HG03097 (cell line): ENCODE measurements around the gene TRIM8.
"Not testable (repeated sequence)": the region's sequence is repeated elsewhere in the genome, so short reads cannot be mapped to it uniquely, and the experiment has no call there.

Experiments
- ATAC-seq: cut with Tn5 transposase; IDR thresholded peaks from one replicate; pipeline ENCODE4 v1.9.1; 2021; ENCODE audit not compliant: unreplicated experiment, low FRiP score

TRIM8 gene

DNA sequence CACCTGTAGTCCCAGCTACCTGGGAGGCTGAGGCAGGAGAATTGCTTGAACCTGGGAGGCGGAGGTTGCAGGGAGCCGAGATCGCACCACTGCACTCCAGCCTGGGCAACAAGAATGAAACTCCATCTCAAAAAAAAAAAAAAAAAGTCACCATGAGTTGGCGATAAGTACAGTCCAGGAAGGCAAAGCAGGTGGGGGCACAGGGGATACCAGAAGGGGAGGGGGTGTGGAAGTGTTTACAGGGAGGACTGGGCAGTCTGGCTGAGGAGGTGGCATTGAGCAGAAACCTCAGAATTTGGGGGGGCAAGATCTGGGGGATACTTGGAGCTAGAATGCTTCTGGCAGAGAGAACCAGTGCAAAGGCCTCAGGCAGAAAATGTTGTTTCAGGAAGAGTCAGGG lies 23.1 kb downstream of the TRIM8 start:
- ATAC-seq = not testable (repeated sequence)

DNA sequence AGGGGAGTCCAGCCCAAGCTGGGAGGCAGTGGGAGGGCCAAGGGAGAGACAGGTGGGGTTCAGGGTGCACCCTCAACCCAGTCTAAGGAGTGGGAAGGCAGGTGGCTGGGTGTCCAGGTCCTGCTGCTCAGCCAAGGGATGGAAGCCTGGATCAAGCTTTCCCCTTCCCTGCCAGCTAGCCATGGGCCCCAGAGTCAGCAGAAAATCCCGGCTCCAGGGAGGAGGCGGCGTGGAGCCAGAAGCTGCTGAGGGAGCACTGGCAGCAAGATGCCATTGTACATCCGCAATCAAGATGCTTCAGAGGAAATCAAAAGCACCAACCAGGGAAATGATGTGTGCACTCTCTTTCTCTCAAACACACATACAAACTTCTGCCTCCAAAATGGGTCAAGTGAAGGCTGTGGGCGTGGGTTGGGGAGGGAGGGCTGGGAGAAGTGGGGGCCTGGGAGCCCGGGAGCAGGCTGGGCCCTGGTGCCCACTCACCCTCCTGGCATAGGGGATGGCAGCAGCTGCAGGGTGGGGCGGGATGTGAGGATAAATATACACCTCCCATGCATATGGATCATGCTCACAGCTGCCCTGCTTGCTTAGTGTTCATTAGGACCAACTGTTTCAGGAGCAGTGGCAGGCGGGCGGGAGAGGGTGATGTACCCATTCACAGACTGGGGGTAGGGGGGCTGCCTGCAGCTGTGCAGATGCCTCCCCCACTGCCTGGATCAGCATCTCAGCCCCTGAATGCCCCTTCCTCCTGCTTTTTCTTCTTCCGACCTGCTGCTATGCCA lies 24.2 kb downstream of the TRIM8 start:
- no peak for ATAC-seq

DNA sequence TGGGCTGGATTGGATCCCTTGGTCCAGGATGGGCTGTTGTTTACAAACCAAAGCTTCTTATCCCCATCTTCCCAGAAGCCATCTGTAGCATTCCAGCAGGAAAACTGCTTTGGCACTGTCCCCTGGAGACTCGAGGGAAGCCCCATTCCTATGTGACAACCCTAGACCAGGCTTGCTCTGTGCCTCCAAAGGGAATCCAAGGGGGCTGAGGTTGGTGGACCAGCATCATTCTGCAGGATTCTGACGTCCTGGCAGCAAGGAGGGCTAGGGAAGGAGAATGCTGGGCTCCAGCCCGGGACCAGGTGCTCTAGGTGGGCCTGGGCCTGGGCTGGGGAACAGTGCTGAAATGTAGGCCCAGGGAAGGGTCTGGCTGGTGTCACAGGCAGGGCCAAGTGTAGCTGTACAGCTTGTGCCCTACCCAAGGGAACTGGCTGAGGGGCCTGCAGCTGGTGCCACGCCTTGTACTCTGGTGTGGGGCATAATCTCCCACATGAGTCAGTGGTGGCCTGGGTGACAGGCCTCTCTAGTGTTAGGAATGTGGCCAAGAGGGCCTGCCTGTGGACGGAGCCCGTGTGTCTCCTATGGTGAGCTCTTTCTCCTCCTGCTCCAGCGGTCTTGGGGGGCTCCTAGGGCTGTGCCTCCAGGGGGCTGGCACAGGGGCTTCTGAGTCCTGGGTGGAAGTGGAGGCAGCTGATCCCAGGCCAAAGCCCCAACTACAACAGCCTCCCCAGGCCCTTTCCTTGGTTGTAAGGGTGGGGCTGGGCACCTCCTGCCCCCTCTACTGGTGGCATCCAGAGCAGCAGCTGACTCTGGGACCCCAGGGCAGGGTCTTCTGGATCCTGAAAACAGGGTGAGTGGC lies 25.2 kb downstream of the TRIM8 start:
- ATAC-seq = no peak

DNA sequence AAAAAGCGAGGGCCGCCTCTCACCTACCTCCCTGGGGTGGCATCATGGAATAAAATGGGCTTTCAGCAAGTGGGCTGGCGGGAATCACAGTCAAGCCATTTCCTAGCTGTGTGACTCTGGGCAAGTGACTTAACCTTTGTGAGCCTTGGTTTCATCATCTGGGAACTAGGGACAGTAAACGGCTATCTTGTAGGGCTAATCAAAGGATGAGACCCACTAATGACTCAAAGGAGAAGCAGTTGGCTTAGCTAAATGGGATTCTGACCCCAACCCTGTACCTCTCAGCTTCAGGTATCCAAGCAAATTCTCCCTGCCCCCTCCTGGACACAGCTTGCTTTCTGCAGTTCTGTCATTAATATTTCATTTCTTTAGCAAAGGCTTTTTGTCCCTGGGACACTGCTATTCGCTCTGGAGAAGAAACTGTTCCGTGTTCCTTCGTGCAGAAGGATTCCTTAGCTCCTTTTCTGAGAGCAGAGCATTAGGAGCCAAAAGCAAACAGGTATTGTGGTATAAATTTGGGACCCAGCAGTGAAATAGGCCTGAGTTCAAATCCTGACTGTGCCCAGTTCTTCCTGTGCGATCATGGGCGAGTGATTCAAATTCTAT lies 25.9 kb downstream of the TRIM8 start:
- no peak for ATAC-seq

DNA sequence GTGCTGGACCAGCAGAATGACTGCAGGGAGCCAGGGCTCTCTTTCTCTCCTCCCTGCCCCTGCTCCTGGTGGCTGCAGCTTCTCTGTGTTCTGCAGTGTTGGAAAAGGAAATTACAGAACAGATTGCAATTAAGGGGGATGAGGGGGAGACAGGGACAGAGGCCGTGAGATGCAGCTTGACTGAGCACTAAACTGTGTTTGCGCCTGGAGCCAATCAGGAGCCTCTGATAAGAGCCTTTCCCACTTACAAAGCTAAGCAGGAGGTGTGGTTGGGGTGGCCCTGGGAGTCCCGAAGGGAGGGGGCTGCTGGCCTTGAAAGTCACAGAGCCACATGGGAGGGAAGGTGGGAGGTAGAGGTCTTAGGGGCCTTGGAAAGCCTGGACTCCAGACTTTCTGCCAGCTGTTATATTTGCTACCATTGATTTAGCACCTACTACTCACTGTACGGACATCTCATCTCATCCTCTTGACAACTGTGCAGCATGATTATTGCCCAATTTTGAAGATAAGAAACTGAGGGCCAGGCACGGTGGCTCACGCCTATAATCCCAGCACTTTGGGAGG lies 26.7 kb downstream of the TRIM8 start:
- ATAC-seq = no peak

DNA sequence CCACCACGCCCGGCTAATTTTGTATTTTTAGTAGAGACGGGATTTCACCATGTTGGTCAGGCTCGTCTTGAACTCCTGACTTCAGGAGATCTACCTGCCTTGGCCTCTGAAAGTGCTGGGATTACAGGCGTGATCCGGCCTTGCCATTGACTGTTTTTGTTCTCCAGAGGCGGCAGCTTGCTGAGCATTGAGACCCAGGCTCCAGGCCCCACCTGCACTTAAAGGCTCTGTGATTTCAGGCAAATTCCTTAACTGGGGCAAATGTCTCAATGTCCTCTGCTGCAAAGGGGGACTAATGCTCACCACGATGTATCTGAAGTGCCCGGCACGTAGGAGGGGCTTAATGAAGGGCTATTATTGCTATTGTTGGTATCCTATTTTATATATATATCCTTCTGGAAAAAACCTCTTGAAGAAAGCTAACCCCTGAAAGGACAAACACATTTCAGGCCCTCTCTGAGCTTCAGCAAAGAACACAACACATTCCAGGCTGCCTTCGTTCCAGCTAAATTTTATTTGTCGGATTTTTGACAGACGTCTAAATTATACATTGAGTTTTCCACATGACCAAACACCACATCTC lies 29.0 kb downstream of the TRIM8 start:
- no peak for ATAC-seq

DNA sequence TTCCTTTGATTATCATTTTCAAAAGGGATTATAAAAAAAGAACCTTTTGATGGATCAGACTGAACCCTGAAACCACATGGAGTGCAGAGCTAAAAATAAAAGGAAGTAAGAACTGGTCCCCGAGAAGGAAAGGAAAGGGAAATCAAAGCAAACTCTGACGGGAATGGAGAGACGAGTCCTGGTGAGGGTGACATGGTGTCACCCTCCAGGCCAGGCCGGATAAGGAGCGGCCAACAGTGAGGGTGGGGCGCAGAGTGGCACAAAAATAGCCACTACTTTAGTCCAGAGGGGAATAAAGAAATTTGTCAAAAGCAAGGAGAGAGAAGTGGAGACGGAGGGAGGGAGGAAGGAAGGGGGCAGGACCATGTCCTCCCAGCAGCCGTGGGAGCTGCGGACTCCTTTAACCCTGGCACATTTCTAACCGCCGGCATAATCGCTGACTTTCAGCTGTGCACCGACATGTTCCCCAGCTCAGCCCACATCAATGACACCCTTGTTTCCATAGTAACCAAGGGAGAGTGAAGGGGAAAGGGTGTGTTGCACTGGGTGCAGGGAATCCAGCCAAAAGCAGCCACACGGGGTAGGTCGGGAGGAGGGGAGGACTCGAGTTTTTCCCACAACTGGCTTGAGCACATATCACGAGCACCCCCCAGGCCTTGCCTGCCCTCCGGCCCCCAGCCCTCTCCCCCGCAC lies 29.7 kb downstream of the TRIM8 start:
- no peak for ATAC-seq

DNA sequence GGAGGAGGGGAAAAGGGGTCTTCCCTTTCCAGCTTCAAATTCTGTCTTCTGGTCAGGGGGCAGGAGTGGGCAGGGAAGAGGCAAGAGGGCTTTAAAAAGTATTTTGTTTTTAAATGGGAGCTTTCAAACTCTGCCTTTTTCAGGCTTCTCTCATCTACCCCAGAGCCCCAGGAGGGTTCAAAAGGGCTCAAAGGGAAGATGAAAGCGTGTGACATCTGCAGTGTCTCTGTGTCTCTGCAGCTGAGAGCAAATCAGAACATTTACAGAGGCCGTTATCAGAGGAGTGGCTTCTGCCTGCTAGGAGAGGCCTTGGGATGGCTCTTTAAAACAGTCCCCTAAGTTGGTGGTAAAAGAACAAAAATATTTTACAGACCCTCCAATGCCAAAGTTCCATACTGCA lies 30.3 kb downstream of the TRIM8 start:
- no peak for ATAC-seq

DNA sequence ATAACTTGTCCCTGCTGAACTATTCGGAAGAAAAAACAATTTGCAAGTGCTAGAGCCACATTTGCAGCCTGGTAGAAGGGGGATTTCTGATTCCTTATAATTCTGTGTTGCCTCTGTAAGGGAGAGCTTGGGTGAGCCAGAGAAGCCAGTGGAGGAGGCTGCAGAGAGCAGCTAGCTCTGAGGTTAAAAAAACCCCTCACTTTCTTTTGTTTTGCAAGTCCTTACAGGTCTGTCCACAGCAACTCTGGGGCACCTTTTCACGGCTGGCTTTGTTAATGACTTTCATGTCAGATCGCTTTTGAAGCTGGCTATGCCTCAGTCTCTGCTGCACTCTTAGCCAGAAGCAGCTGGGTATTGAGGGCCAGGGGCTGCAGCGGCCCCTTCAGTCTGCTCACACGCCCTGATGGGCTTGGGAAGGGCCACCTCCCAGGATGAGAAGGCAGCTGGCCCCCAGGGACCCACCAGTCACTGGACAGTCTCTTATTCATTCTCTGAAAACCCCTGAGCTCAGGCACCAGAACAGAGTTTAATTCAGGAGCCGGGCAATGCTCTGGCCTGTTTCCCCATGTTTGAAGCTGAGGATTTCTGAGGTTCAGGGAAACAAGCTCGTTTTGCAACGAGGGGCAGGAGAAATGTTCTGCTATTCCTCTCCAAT lies 30.9 kb downstream of the TRIM8 start:
- ATAC-seq = no peak

DNA sequence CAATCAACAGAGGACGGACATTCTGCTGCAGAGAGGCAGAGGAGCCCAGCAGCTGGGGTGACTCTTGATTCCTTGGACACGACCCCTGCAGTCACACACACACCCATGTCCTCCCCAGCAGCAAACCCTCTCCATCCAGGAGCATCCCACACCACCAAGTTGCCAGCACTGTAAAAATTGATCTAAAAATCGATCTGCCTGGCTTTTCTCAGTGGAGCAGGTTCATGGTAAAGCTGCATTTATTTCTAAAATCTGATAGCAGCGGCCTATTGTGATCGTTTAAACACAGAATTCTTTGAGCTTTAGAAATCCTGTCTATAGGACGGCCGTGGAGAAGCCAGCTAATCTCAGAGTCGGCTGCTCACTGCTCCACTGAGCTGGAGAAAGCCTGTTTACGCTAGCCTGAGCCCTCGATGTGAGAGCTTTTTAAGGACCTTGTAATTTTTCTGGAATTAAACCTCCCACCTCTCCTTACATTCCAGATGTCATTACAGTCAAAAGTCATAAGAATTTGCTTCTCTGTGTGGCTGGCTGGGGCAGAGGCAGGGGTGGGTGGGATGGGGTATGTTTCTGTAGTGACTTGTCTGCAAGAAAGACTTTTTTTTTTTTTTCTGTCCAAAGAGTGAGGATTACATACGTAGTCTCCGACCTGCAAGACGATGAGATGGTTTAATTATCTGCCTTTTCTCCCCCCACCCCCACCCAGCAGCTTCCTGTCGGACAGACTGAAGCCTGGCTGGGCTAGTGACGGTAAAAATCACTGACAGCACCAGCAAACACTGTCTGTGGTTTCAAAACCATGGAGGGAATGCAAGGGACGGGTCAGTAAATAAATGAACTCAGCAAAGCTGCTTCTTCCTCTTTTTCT lies 31.6 kb downstream of the TRIM8 start:
- ATAC-seq = no peak

DNA sequence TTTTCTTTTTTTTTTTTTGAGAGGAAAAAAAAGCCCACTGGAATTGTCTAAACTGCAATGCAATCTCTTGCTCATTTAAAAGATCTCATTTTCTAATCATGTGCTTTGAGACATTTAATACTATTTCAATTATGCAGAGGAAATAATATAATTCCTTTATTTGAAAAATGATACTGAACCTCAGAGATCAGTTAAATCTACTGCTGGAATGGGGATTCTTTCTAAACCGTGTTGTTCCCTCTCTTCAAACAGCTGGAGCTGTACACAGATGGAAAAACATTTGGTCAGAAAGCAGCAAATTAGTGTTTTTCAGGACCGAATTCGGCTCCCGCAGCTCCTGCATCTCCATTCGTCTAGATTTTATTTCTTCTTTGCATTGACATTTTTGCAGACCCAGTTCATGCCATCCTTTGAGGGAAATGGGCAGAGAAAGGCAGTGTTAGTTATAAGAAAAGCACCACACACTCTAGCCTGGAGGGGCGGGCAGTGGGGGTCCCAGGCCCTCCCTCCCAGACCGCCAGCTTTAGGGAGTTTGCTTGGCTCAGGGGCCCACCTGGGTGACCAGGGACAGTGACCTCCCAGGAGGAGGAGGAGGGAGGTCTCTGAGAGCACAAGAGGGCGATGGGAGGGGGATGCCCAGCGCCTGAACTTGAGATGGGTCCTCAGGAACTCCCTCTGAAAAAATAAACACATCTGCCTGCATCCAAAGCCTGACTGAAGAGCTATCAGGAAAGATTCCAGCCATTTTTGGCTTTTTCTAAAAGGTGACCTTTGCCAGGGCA lies 32.4 kb downstream of the TRIM8 start:
- no peak for ATAC-seq

DNA sequence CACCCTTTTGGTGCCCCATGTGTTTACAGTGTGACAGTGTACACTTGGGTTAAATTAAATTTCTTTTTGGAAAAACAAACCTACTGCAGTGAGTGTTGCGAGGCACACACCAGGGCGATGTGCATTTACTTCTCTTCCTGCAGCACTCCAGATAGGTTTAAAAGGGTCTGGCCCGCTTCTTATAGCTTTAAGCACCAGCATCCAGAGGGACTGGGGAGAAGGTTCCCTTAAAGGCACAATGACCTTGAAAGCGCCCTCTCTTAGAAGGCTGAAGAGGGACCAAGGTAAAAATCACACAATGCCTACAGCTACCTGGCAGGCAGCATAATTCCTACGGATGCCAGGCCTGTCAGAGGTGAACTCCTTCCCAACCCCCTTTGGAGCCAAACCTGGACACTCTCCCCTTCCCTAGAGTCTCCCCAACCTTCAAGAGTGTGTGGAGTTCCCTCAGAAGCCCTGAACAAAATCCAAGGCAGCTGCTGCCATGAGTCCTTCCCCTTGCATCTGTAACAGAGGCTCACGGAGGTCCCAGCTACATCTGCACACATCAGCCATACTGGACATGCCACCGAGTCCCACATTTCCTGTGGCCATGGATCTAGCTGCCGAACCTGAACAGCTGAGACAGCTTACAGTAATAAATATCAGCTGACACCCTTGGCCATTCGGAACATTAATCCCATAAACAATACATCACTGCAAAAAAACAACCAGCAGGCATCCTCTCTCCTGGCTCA lies 33.2 kb downstream of the TRIM8 start:
- no peak for ATAC-seq

DNA sequence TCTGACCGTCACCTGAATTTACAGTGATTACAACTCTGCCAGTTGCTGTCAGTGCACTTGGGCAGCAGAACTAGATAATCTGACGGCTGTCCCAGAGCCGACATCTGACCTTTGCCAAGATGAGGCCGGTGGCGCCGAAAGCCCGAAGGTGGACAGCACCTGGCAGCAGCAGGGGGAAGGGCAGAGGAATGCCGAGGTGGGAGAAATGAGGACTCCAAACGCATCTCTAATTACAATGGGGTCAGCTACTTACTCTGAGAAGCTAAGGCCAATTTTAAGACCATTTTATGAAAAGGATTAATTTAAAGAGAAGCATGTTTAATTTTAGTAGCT lies 33.8 kb downstream of the TRIM8 start:
- ATAC-seq = no peak

DNA sequence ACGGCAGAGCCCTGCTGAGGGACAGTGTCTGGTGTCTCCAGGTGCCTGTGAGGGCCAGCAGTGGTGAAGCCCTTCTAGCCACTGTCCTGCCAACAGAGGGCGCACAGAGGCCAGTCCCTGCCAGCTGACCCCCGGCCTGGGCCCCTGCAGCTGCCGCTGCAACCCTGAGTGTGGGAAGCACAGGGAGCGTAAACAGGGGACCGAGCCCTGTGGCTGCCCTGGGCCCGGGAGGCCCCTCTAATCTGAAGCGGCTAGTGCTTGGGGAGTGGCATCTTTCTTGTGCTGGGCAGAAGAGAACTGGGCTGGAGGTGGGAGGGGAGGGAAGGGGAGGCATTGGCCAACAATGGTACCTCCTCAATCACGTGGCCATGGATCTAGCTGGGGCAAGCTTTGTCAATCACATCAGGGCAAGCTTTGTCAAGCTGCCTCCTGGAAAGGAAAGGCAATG lies 34.6 kb downstream of the TRIM8 start:
- ATAC-seq = no peak

DNA sequence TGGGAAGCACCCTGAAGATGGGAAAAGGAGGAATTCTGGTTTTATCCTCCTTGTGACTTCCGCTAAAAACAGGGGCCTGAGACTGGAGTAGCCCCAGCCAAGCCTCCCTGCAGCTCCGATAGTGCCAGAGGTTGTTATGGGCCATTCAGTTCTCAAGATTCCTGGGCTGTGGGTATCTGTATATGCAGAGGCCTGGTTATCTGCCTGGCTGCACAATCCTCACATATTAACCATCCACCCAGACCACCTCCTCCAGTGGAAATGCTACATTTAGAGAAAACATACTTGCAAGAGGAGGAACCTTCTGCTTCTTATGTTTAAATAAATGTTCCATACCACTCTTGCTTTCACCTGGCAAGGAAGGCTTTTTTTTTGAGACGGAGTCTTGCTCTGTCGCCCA lies 35.3 kb downstream of the TRIM8 start:
- ATAC-seq = no peak

DNA sequence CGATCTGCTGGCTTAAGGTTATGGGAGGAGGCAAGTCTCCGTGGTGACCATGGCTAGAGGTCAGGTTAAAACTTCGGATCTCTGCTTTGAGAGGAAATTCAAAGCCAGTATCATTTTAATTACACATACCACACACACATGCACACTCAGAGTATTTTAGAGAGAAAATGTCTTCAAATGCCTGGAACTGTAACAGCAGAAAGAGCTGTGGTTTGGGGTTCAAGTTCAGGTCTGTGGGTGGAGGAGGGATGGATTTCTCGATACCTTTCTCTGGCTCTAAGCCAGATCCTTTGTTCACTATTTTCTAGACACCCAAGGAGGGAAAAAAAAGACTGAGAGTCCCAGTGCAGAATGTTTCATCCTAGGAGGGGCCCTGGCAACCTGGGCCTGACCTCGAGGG lies 37.4 kb downstream of the TRIM8 start:
- ATAC-seq = no peak

DNA sequence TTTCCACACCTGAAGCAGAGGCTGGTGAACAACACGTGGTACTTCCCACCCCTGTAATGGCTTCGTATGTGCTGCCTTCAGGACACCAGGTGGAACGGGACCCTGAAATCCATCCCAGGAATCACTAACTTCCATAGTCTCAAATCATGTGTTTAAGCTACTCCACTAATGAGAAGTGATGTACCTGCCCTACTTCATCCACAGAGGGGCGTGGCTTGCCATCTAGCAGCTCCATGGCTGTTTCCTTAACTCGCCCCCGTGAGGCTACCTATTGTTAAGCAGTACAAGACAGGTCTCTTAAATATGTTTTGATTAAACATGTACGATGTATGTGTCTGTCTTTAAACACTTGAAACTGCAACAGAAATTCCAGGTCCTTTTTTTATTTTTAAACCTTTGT lies 38.1 kb downstream of the TRIM8 start:
- ATAC-seq = no peak
